K562 (cell line): Measurements from ENCODE around the gene DENND10. TPM values are rescaled to one million over a fixed set of nuclear protein-coding genes. Genes with fewer than 3 reads are reported as not detected.

Experiments
- C11orf30 ChIP-seq: fragments of 450-650 bp; IDR thresholded peaks from 2 replicates; pipeline ENCODE4 v1.6.1; 2016; ENCODE audit warnings: low read depth, mild to moderate bottlenecking
- ETS2 ChIP-seq: IDR thresholded peaks from 2 replicates; pipeline ENCODE4 v1.6.1; 2016; ENCODE audit warnings: borderline replicate concordance, missing genetic modification characterization, mild to moderate bottlenecking, moderate library complexity, missing compliant biosample characterization; ENCODE audit not compliant: poor library complexity, severe bottlenecking
- HDAC6 ChIP-seq: IDR thresholded peaks from 2 replicates; pipeline ENCODE4 v1.6.1; 2012; ENCODE audit warnings: low read depth, mild to moderate bottlenecking, control low read depth, inconsistent platforms, low read length, moderate library complexity
- MCM2 ChIP-seq: fragments of 450-650 bp; IDR thresholded peaks from 2 replicates; pipeline ENCODE4 v1.6.1; 2017; ENCODE audit warnings: low read depth, mild to moderate bottlenecking
- NEUROD1 ChIP-seq: fragments of 150-350 bp; IDR thresholded peaks from 2 replicates; pipeline ENCODE4 v1.6.1; 2014; ENCODE audit warnings: borderline replicate concordance, low read length, low read depth; ENCODE audit not compliant: partially characterized antibody
- OTX1 ChIP-seq: fragments of 450-650 bp; formaldehyde crosslinking; IDR thresholded peaks from 2 replicates; pipeline ENCODE4 v1.4.0; 2022; ENCODE audit warnings: mild to moderate bottlenecking
- PPARD ChIP-seq: fragments of 250-450 bp; sonication (Bioruptor Pico); IDR thresholded peaks from 2 replicates; pipeline ENCODE4 v1.8.0; 2022; ENCODE audit warnings: inconsistent platforms, mild to moderate bottlenecking, moderate library complexity
- RBBP5 ChIP-seq: fragments of 200-600 bp; sonication (generic); IDR thresholded peaks from 2 replicates; pipeline ENCODE4 v1.6.1; 2012; ENCODE audit warnings: borderline replicate concordance, mild to moderate bottlenecking, low read length, control low read depth, inconsistent platforms; ENCODE audit not compliant: insufficient read depth, poor library complexity, severe bottlenecking
- RBM14 ChIP-seq: fragments of 200-400 bp; formaldehyde crosslinking; IDR thresholded peaks from 2 replicates; pipeline ENCODE4 v1.6.1; 2018; ENCODE audit warnings: low read depth, mild to moderate bottlenecking, low read length, moderate library complexity, borderline replicate concordance; ENCODE audit not compliant: insufficient read depth
- SREBF2 ChIP-seq: sonication (generic); formaldehyde crosslinking; IDR thresholded peaks from 2 replicates; pipeline ENCODE4 v1.4.0; 2020; ENCODE audit warnings: mild to moderate bottlenecking, missing genetic modification reagents
- XRCC3 ChIP-seq: fragments of 450-650 bp; IDR thresholded peaks from 2 replicates; pipeline ENCODE4 v1.6.1; 2017; ENCODE audit warnings: mild to moderate bottlenecking, moderate library complexity
- polyA plus RNA-seq, 8 experiments: library from polyadenylated mRNA; depleted of rRNA in 4 of 8; stranded (reverse) in 5 of 8; unstranded in 3 of 8; fragments of >200 nt; fragmentation: Nextera tagmentation in 2 of 8; fragmentation: Illumina TruSeq in 1 of 8; extraction: Ambion mirVana in 2 of 8; extraction: Trizol in 1 of 8; gene quantifications; 2 replicates each; pipeline versions ENCODE4 v1.2.1 to v1.2.3, GENCODE V29; 2011 to 2014; ENCODE audit warnings: inconsistent platforms in 1 of 8, missing spikeins in 1 of 8
- total RNA-seq, 7 experiments: library from RNA; depleted of rRNA in 6 of 7; stranded (reverse); fragments of >200 nt in 6 of 7; fragmentation: Illumina TruSeq in 2 of 7; extraction: Trizol in 2 of 7; gene quantifications; 2 replicates each; pipeline versions ENCODE4 v1.2.1 to v1.2.3, GENCODE V29; 2011 to 2021; ENCODE audit warnings: low replicate concordance in 1 of 7
- TF ChIP-seq, protein P1 (sequence below): fragments of 450-650 bp; IDR thresholded peaks from 2 replicates; pipeline ENCODE4 v1.6.1; 2016; ENCODE audit warnings: low read depth, mild to moderate bottlenecking, moderate library complexity

The DENND10 gene
- total and polyA plus RNA-seq, 9 of the 15 experiments (the other 6 are each of a cell fraction or from before 2014, with no cell fraction given), result 9.4 to 20.0 (median 12.5) TPM

DNA sequence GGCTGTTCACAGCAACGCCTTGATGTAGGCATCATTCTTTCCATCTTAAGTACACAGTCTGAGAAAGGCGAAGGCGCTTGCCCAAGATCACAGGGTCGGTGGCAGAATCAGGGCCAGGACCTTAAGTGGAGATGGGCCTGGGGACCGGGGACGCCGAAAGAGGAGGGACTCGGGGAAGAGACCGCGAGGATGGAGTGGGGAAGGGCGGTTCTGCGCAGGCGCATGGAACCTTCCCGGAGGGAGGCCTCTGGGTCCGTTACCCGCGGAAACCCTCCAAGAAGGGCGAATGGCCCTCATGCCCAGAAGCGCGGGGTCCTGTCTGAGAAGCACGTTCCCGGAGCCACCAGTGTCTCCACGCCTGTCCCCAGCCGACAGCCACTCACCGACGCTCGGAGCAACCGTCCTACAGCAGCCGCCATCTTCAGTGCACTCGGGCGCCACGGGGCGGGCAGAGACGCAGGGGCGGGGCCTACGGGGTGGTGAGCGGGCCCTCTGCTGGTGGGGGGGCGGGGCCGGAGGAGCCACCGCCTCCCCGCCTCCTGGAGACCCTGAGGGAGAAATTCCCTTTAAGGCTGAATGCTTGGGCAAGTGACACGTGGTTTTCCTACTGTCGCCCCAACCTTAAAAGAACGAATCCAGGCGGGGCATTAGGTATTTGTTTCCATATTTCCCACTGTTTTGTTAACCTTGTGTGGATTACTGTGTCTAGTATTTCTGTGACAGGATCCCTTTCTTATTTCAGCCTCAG is 74.6 kb downstream of the DENND10 start, which contains the start of gene PRDX3 (continued):
- no peak for TF ChIP-seq MCM2
- no peak for TF ChIP-seq SREBF2 (CRISPR knock-in tag)
- TF ChIP-seq, protein P1, sequence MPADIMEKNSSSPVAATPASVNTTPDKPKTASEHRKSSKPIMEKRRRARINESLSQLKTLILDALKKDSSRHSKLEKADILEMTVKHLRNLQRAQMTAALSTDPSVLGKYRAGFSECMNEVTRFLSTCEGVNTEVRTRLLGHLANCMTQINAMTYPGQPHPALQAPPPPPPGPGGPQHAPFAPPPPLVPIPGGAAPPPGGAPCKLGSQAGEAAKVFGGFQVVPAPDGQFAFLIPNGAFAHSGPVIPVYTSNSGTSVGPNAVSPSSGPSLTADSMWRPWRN, result no peak
- no peak for TF ChIP-seq OTX1 (CRISPR knock-in tag)
- TF ChIP-seq XRCC3, result no peak
- no peak for TF ChIP-seq ETS2 (tag)
- TF ChIP-seq C11orf30, result peak; percentile 50
- TF ChIP-seq HDAC6, result no peak
- TF ChIP-seq RBM14, result no peak
- no peak for TF ChIP-seq PPARD (CRISPR knock-in tag)
- TF ChIP-seq RBBP5, result peak; percentile 81
- no peak for TF ChIP-seq NEUROD1
